GM12878 (cell line): ENCODE data around the gene CIDEC. TPM values are rescaled to one million over a fixed set of nuclear protein-coding genes. Genes with fewer than 3 reads are reported as not detected.

Experiments
- ATAC-seq: fragments of 200-7000 bp; cut with Tn5 transposase; 3 replicates; pipeline ENCODE4 v1.9.1; 2020; ENCODE audit warnings: mild to moderate bottlenecking, moderate library complexity
- BruUV-seq: library from RNA; stranded (reverse); fragments of 400-500 nt; replicated peaks from 2 replicates; lab custom pipeline; 2021; lab: Mats Ljungman, UMichigan
- CTCF ChIA-PET: fragments of 300-600 bp; sonication (Branson Sonifier 250); formaldehyde crosslinking; extraction: SDS; loops from one replicate; lab custom pipeline; 2021; ENCODE audit warnings: inconsistent platforms; lab: Yijun Ruan, JAX
- POLR2A ChIA-PET: fragments of 350-600 bp; formaldehyde crosslinking; extraction: SDS; loops from one replicate; lab custom pipeline; 2021; ENCODE audit warnings: inconsistent platforms; lab: Charles Lee
- RAD21 ChIA-PET: fragments of 300-600 bp; sonication (Branson Sonifier 250); formaldehyde crosslinking; loops from one replicate; lab custom pipeline; 2023; ENCODE audit warnings: antibody characterized with exemption; ENCODE audit not compliant: unreplicated experiment; lab: Charles Lee
- SMC1A ChIA-PET: fragments of 300-600 bp; sonication (Branson Sonifier 250); formaldehyde crosslinking; loops from one replicate; lab custom pipeline; 2023; ENCODE audit not compliant: unreplicated experiment, uncharacterized antibody; lab: Charles Lee
- DNase-seq: peaks from one replicate; pipeline ENCODE4 v3.0.0-alpha.2; 2011; ENCODE audit warnings: low read depth, low spot score
- FAIRE-seq: peaks from 3 replicates; lab custom pipeline; 2011; peaks lifted over from hg19 to GRCh38; lab: Jason Lieb, UNC
- H2AFZ ChIP-seq: 2 replicates; pipeline ENCODE4 v1.6.0; 2011; ENCODE audit warnings: low read depth, low read length, control low read depth; ENCODE audit not compliant: control insufficient read depth
- H3K27ac ChIP-seq: 2 replicates; pipeline ENCODE4 v1.5.1; 2011; ENCODE audit warnings: control low read depth; ENCODE audit not compliant: control insufficient read depth, insufficient read depth
- H3K27me3 ChIP-seq, 2 experiments: replicated peaks in 1 of 2; 2 replicates each; pipeline versions ENCODE4 v1.6.0 to v1.6.1; 2011; ENCODE audit warnings: low read length in 1 of 2; ENCODE audit not compliant: control insufficient read depth in 2 of 2, insufficient read depth in 2 of 2
- H3K36me3 ChIP-seq, 2 experiments: 2 replicates each; pipeline ENCODE4 v1.5.1; 2011; ENCODE audit warnings: low read length in 1 of 2; ENCODE audit not compliant: control insufficient read depth in 2 of 2, insufficient read depth in 2 of 2
- H3K4me1 ChIP-seq: 2 replicates; pipeline ENCODE4 v1.6.1; 2011; ENCODE audit warnings: mild to moderate bottlenecking, low read length, moderate library complexity, mixed read lengths; ENCODE audit not compliant: control insufficient read depth, insufficient read depth
- H3K4me2 ChIP-seq: 2 replicates; pipeline ENCODE4 v1.6.0; 2011; ENCODE audit warnings: control low read depth; ENCODE audit not compliant: control insufficient read depth, insufficient read depth
- H3K4me3 ChIP-seq: fragments of 200-600 bp; sonication (generic); 2 replicates; pipeline ENCODE4 v1.5.1; 2016
- H3K79me2 ChIP-seq: 2 replicates; pipeline ENCODE4 v1.6.0; 2011; ENCODE audit warnings: low read length; ENCODE audit not compliant: control insufficient read depth, insufficient read depth
- H3K9ac ChIP-seq: 2 replicates; pipeline ENCODE4 v1.8.0; 2011; ENCODE audit warnings: low read length, control low read depth, mixed read lengths; ENCODE audit not compliant: control insufficient read depth, insufficient read depth
- H3K9me3 ChIP-seq: replicated peaks from 3 replicates; pipeline ENCODE4 v1.5.1; 2011; ENCODE audit warnings: mild to moderate bottlenecking, low read length; ENCODE audit not compliant: control insufficient read depth, insufficient read depth
- H4K20me1 ChIP-seq: 2 replicates; pipeline ENCODE4 v1.6.0; 2011; ENCODE audit not compliant: control insufficient read depth, insufficient read depth
- BACH1 ChIP-seq: fragments of 450-650 bp; IDR thresholded peaks from 2 replicates; pipeline ENCODE4 v1.6.1; 2017; ENCODE audit warnings: mild to moderate bottlenecking, borderline replicate concordance
- BHLHE40 ChIP-seq, 2 experiments: fragments of 450-650 bp in 1 of 2; IDR thresholded peaks; 2 replicates each; pipeline ENCODE4 v1.6.1; 2011 to 2017; ENCODE audit warnings: low read depth in 2 of 2, borderline replicate concordance in 1 of 2, improper control_type of control experiment in 1 of 2, low read length in 1 of 2, mild to moderate bottlenecking in 1 of 2
- CTCF ChIP-seq, 3 experiments: IDR thresholded peaks in 2 of 3; conservative IDR thresholded peaks in 1 of 3; 2 replicates each; pipeline ENCODE4 v1.5.1; 2011; ENCODE audit warnings: low read depth in 3 of 3, low read length in 3 of 3, mild to moderate bottlenecking in 3 of 3, control low read depth in 2 of 3, moderate library complexity in 2 of 3, inconsistent platforms in 1 of 3, mixed read lengths in 1 of 3; ENCODE audit not compliant: control insufficient read depth in 2 of 3, insufficient read depth in 1 of 3; ENCODE audit errors: extremely low read depth in 1 of 3
- MTA2 ChIP-seq: fragments of 450-650 bp; IDR thresholded peaks from 2 replicates; pipeline ENCODE4 v1.6.1; 2016; ENCODE audit warnings: low read depth, mild to moderate bottlenecking, moderate library complexity
- PBX3 ChIP-seq: IDR thresholded peaks from 2 replicates; pipeline ENCODE4 v1.6.1; 2011; ENCODE audit warnings: mild to moderate bottlenecking, low read depth, low read length, moderate library complexity; ENCODE audit not compliant: insufficient replicate concordance
- ZZZ3 ChIP-seq: IDR thresholded peaks from 2 replicates; pipeline ENCODE4 v1.6.1; 2011; ENCODE audit warnings: low read depth; ENCODE audit not compliant: control insufficient read depth, insufficient read length
- WGBS: methylation state at CpG from one replicate; pipeline ENCODE4 v1.1.6; 2016; ENCODE audit warnings: low lambda C conversion rate; ENCODE audit not compliant: insufficient replicate concordance, insufficient coverage; ENCODE audit errors: missing lambda C conversion rate; 5-methylcytosine and 5-hydroxymethylcytosine counted together
- in situ Hi-C: fragments of 300-500 bp; cut with MboI; formaldehyde crosslinking; loops from 9 replicates; pipeline ENCODE4 v1.14.3; 2018; ENCODE audit warnings: mixed read lengths
- intact Hi-C: fragments of 100-400 bp; cut with micrococcal nuclease; formaldehyde crosslinking; loops from one replicate; pipeline ENCODE4 v1.14.2; 2022; ENCODE audit not compliant: unreplicated experiment
- polyA plus RNA-seq, 11 experiments: library from polyadenylated mRNA; depleted of rRNA in 4 of 11; unstranded in 6 of 11; stranded (reverse) in 5 of 11; fragments of >200 nt; fragmentation: Nextera tagmentation in 4 of 11; fragmentation: Illumina TruSeq in 1 of 11; extraction: Ambion mirVana in 4 of 11; extraction: Trizol in 1 of 11; gene quantifications; 1 replicate in 1 of 11; 2 replicates in 10 of 11; pipeline versions ENCODE4 v1.2.1 to v1.2.3, GENCODE V29; 2011 to 2016; ENCODE audit warnings: inconsistent platforms in 2 of 11, missing spikeins in 2 of 11, low read depth in 1 of 11
- total RNA-seq, 4 experiments: library from RNA; depleted of rRNA in 3 of 4; stranded (reverse); fragments of >200 nt in 3 of 4; fragmentation: Illumina TruSeq in 1 of 4; extraction: Trizol in 1 of 4; gene quantifications; 2 replicates each; pipeline versions ENCODE4 v1.2.1 to v1.2.3, GENCODE V29; 2013 to 2021
- TF ChIP-seq, protein P1 (sequence below): IDR thresholded peaks from 2 replicates; pipeline ENCODE4 v1.6.1; 2012; ENCODE audit warnings: low read length, inconsistent platforms
- TF ChIP-seq, protein P2 (sequence below): fragments of 450-650 bp; formaldehyde crosslinking; IDR thresholded peaks from 2 replicates; pipeline ENCODE4 v1.5.0; 2022; ENCODE audit warnings: mild to moderate bottlenecking, missing genetic modification characterization
- TF ChIP-seq, protein P3 (sequence below): fragments of 450-650 bp; IDR thresholded peaks from 2 replicates; pipeline ENCODE4 v1.6.1; 2017; ENCODE audit warnings: mild to moderate bottlenecking, low read depth, inconsistent platforms; ENCODE audit not compliant: poor library complexity, severe bottlenecking

CIDEC gene
- total and polyA plus RNA-seq, 10 of the 15 experiments (the other 5 are each of a cell fraction or from before 2014, with no cell fraction given), result 0.10 to 0.49 TPM; not detected in 8

DNA sequence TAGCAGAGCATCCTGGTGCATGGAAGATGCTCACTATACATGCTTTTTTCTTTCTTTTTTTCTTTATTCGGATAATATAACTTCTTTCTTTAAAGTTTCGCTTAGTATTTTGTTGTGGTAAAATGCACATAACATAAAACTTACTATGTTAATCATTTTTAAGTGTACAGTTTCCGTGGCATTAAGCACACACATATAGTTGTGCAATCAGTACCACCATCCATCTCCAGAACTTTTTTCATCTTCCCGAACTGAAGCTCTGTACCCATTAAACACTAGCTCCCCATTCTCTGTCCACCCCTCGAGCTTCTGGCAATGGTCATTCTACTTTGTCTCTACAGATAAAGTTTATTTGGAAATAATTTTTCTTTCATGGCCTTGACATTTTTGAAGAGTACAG, 9.4 kb upstream of the CIDEC start:
- in situ Hi-C loops, result no loop called here
- ChIA-PET CTCF (interaction anchor here (1.1 to 3.1 kb wide), 2 partner anchors 27 to 42 kb away, joined by 3 to 28 read pairs; partner anchors contain the start of genes CRELD1 and IL17RC), RAD21 (interaction anchor here (0.9 to 1.3 kb wide), 2 partner anchors 9 to 22 kb away, joined by 4 to 5 read pairs; partner anchors contain the start of gene CIDEC), POLR2A (interaction anchor here (0.6 to 3.4 kb wide), 3 partner anchors 10 to 58 kb away, joined by 3 to 35 read pairs (median 4); partner anchors contain the start of gene CIDEC), SMC1A (interaction anchor here (0.6 to 1.7 kb wide), 5 partner anchors 13 to 799 kb away, joined by 3 to 7 read pairs (median 4); partner anchors contain the start of genes CRELD1 and IL17RE)
- Histone ChIP-seq H3K4me1 (no peaks in the 10 kb centered on the region), H3K4me3 (no peak overlapping the region), H3K4me2 (no peak overlapping the region), H3K9me3 (no peaks in the 10 kb centered on the region; the same call in 2 of the 3 replicates), H2AFZ (no peak overlapping the region), H3K27ac (no peak overlapping the region), H3K79me2 (peaks cover 34% of the 10 kb centered on the region), H3K36me3 (peaks cover 2 to 12% of the 10 kb centered on the region in 2 experiments), H3K9ac (no peak overlapping the region), H3K27me3 (no peaks in the 10 kb centered on the region), H4K20me1 (no peaks in the 10 kb centered on the region)
- ATAC-seq, result no peak
- TF ChIP-seq, protein P1, sequence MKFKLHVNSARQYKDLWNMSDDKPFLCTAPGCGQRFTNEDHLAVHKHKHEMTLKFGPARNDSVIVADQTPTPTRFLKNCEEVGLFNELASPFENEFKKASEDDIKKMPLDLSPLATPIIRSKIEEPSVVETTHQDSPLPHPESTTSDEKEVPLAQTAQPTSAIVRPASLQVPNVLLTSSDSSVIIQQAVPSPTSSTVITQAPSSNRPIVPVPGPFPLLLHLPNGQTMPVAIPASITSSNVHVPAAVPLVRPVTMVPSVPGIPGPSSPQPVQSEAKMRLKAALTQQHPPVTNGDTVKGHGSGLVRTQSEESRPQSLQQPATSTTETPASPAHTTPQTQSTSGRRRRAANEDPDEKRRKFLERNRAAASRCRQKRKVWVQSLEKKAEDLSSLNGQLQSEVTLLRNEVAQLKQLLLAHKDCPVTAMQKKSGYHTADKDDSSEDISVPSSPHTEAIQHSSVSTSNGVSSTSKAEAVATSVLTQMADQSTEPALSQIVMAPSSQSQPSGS, result no peak
- TF ChIP-seq MTA2, result no peak
- TF ChIP-seq, protein P2, sequence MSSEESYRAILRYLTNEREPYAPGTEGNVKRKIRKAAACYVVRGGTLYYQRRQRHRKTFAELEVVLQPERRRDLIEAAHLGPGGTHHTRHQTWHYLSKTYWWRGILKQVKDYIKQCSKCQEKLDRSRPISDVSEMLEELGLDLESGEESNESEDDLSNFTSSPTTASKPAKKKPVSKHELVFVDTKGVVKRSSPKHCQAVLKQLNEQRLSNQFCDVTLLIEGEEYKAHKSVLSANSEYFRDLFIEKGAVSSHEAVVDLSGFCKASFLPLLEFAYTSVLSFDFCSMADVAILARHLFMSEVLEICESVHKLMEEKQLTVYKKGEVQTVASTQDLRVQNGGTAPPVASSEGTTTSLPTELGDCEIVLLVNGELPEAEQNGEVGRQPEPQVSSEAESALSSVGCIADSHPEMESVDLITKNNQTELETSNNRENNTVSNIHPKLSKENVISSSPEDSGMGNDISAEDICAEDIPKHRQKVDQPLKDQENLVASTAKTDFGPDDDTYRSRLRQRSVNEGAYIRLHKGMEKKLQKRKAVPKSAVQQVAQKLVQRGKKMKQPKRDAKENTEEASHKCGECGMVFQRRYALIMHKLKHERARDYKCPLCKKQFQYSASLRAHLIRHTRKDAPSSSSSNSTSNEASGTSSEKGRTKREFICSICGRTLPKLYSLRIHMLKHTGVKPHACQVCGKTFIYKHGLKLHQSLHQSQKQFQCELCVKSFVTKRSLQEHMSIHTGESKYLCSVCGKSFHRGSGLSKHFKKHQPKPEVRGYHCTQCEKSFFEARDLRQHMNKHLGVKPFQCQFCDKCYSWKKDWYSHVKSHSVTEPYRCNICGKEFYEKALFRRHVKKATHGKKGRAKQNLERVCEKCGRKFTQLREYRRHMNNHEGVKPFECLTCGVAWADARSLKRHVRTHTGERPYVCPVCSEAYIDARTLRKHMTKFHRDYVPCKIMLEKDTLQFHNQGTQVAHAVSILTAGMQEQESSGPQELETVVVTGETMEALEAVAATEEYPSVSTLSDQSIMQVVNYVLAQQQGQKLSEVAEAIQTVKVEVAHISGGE, result no peak
- no peak for TF ChIP-seq BACH1
- TF ChIP-seq, protein P3, sequence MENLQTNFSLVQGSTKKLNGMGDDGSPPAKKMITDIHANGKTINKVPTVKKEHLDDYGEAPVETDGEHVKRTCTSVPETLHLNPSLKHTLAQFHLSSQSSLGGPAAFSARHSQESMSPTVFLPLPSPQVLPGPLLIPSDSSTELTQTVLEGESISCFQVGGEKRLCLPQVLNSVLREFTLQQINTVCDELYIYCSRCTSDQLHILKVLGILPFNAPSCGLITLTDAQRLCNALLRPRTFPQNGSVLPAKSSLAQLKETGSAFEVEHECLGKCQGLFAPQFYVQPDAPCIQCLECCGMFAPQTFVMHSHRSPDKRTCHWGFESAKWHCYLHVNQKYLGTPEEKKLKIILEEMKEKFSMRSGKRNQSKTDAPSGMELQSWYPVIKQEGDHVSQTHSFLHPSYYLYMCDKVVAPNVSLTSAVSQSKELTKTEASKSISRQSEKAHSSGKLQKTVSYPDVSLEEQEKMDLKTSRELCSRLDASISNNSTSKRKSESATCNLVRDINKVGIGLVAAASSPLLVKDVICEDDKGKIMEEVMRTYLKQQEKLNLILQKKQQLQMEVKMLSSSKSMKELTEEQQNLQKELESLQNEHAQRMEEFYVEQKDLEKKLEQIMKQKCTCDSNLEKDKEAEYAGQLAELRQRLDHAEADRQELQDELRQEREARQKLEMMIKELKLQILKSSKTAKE, result no peak
- TF ChIP-seq ZZZ3, result no peak
- TF ChIP-seq BHLHE40 (IDR thresholded peaks at IDR 0.05; ENCODE audit: borderline replicate concordance in 1 of 2, low read depth in 2 of 2, low read length in 1 of 2), result no peak
- TF ChIP-seq CTCF (IDR thresholded peaks at IDR 0.05 in 2 of 3, conservative IDR thresholded peaks at IDR 0.05 in 1 of 3; ENCODE audit: control insufficient read depth in 2 of 3, extremely low read depth in 1 of 3, insufficient read depth in 1 of 3, low read depth in 3 of 3, low read length in 3 of 3), result no peak
- no peak for TF ChIP-seq PBX3
- DNase-seq, result no peak
- BruUV-seq, result no TSS peak
- no peak for FAIRE-seq
- 68% methylated on average over 5 of the region's 5 CpGs for WGBS
- intact Hi-C loops, result no loop called here
